Activated CD8-positive, alpha-beta T cell treated with anti-CD3 and anti-CD28 coated beads for 36 hours (primary cell): ENCODE measurements around the gene NRG3. TPM values are rescaled to one million over a fixed set of nuclear protein-coding genes. Genes with fewer than 3 reads are reported as not detected.

ENCODE experiments used
- ATAC-seq: fragments of 200-7000 bp; cut with Tn5 transposase; one replicate; pipeline ENCODE4 v1.10.0; 2021; ENCODE audit warnings: mild to moderate bottlenecking, moderate library complexity
- CTCF ChIA-PET: fragments of 350-600 bp; sonication (Branson Sonifier 250); formaldehyde crosslinking; loops from one replicate; lab custom pipeline; 2021; ENCODE audit warnings: antibody characterized with exemption; lab: Charles Lee
- POLR2A ChIA-PET: fragments of 350-600 bp; sonication (Branson Sonifier 250); formaldehyde crosslinking; loops from one replicate; lab custom pipeline; 2021; ENCODE audit warnings: antibody characterized with exemption; lab: Charles Lee
- DNase-seq: peaks from one replicate; pipeline ENCODE4 v3.0.0-alpha.2; 2020
- H3K27ac Mint-ChIP-seq: one replicate; pipeline ENCODE4 v1.8.0; 2021; ENCODE audit warnings: mild to moderate bottlenecking, mixed read lengths
- H3K27me3 Mint-ChIP-seq: one replicate; pipeline ENCODE4 v1.8.0; 2021; ENCODE audit warnings: mixed read lengths
- H3K36me3 Mint-ChIP-seq: one replicate; pipeline ENCODE4 v1.8.0; 2021; ENCODE audit warnings: low read depth, mixed read lengths
- H3K4me1 Mint-ChIP-seq: one replicate; pipeline ENCODE4 v1.8.0; 2021; ENCODE audit warnings: low read depth, mixed read lengths
- H3K4me3 Mint-ChIP-seq: one replicate; pipeline ENCODE4 v1.8.0; 2021; ENCODE audit warnings: mild to moderate bottlenecking, moderate library complexity, mixed read lengths
- H3K9me3 Mint-ChIP-seq: one replicate; pipeline ENCODE4 v1.8.0; 2021; ENCODE audit warnings: mixed read lengths
- CTCF ChIP-seq: fragments of 200-600 bp; IDR thresholded peaks from one replicate; pipeline ENCODE4 v1.8.0; 2022; ENCODE audit warnings: antibody characterized with exemption, mild to moderate bottlenecking
- intact Hi-C: fragments of 100-400 bp; cut with micrococcal nuclease; formaldehyde crosslinking; loops from one replicate; pipeline ENCODE4 v1.10.0; 2022
- total RNA-seq, 2 experiments: library from RNA; stranded (reverse); gene quantifications; one replicate each; pipeline ENCODE4 v1.2.3, GENCODE V29; 2021

NRG3 gene
- total RNA-seq, 2 experiments from 2014 or later: not detected

- H3K27me3 Mint-ChIP-seq: no peaks in the 10 kb centered on the region
- H3K4me3 Mint-ChIP-seq: no peak overlapping the region
- CTCF ChIA-PET: no interaction called here
- no peaks in the 10 kb centered on the region for H3K4me1 Mint-ChIP-seq
- no peaks in the 10 kb centered on the region for H3K36me3 Mint-ChIP-seq
- POLR2A ChIA-PET: no interaction called here
- no peak overlapping the region for H3K27ac Mint-ChIP-seq
- no peak for DNase-seq
- no peak for ATAC-seq
- TF ChIP-seq CTCF: no peak
- intact Hi-C loops: no loop called here
- H3K9me3 Mint-ChIP-seq: peaks cover 4% of the 10 kb centered on the region
These were observed 630.0 kb downstream of the NRG3 start for GRCh38 chr10:82505009-82505408.

GRCh38 chr10:82506680-82507376 is 631.8 kb downstream of the NRG3 start:
- Mint-ChIP-seq H3K4me3 (no peak overlapping the region), H3K27ac (no peak overlapping the region), H3K36me3 (no peaks in the 10 kb centered on the region), H3K4me1 (no peaks in the 10 kb centered on the region), H3K27me3 (no peaks in the 10 kb centered on the region), H3K9me3 (peaks cover 4% of the 10 kb centered on the region)
- no peak for ATAC-seq
- intact Hi-C loops: no loop called here
- no peak for DNase-seq
- CTCF ChIA-PET: no interaction called here
- no peak for TF ChIP-seq CTCF
- POLR2A ChIA-PET: no interaction called here

- no peaks in the 10 kb centered on the region for H3K27me3 Mint-ChIP-seq
- no peak for TF ChIP-seq CTCF
- ATAC-seq (no peak), DNase-seq (no peak)
- ChIA-PET CTCF (no interaction called here), POLR2A (no interaction called here)
- peaks cover 6% of the 10 kb centered on the region for H3K9me3 Mint-ChIP-seq
- intact Hi-C loops: no loop called here
- no peak overlapping the region for H3K27ac Mint-ChIP-seq
- no peaks in the 10 kb centered on the region for H3K4me1 Mint-ChIP-seq
- no peak overlapping the region for H3K4me3 Mint-ChIP-seq
- H3K36me3 Mint-ChIP-seq: no peaks in the 10 kb centered on the region
These were observed 640.3 kb downstream of the NRG3 start for GRCh38 chr10:82515256-82515655.

GRCh38 chr10:82529062-82529461 is 654.1 kb downstream of the NRG3 start:
- Mint-ChIP-seq H3K4me3 (no peak overlapping the region), H3K27ac (no peak overlapping the region), H3K36me3 (no peaks in the 10 kb centered on the region), H3K9me3 (no peaks in the 10 kb centered on the region), H3K27me3 (no peaks in the 10 kb centered on the region), H3K4me1 (no peaks in the 10 kb centered on the region)
- intact Hi-C loops: no loop called here
- ATAC-seq (no peak), DNase-seq (no peak)
- ChIA-PET CTCF (no interaction called here), POLR2A (no interaction called here)
- no peak for TF ChIP-seq CTCF

GRCh38 chr10:82535457-82535856 is 660.5 kb downstream of the NRG3 start:
- peaks cover 4% of the 10 kb centered on the region for H3K9me3 Mint-ChIP-seq
- no peaks in the 10 kb centered on the region for H3K27me3 Mint-ChIP-seq
- intact Hi-C loops: no loop called here
- no peak for DNase-seq
- no peaks in the 10 kb centered on the region for H3K36me3 Mint-ChIP-seq
- H3K27ac Mint-ChIP-seq: no peak overlapping the region
- no peak for ATAC-seq
- no peak overlapping the region for H3K4me3 Mint-ChIP-seq
- ChIA-PET CTCF (no interaction called here), POLR2A (no interaction called here)
- no peaks in the 10 kb centered on the region for H3K4me1 Mint-ChIP-seq
- TF ChIP-seq CTCF: no peak
